CD4-positive, alpha-beta T cell treated with Interleukin-17A for 4 hours (primary cell): ENCODE data around the gene METTL18.

Source experiments
- DNase-seq: peaks from one replicate; pipeline ENCODE4 v3.0.0-alpha.2; 2020; ENCODE audit warnings: mixed read lengths

METTL18 gene

DNA sequence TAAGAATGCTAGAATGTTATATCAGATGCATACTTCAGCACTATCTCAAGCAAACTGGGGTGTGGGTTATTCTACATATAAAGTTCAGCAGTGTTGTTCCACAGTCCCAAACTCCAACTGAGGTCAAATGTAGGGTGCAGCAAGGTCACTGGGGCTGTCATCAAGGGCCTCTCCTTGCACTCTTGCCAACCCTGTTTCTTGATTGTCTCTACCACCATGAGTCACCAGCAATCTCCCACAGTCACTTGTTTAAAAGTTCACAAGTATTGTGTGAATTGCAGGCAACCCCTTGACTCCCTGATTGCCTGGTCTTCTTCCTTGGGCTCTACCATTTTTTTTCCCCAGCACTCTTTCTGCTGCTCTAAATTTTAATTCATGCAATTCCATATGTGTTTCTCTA is 10.6 kb downstream of the METTL18 start:
- no peak for DNase-seq

DNA sequence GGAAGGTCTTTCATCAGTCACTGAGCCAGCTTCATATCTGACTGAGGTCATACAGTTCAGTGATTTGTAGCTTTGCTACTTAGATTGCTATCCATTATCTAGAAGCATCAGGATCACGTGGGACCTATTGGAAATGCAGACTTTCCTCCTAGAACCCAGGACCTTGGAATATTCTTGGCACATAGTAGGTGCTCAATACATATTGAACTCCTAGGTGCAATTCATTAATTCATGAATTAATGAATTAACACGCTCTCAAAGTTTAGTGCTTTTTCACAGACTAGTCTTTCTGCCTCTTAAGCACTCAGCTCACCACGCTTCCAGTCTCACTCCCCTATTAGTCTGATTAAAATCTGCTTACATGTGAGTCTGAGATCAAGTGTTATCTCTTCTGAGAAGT is 12.1 kb downstream of the METTL18 start:
- DNase-seq: no peak

DNA sequence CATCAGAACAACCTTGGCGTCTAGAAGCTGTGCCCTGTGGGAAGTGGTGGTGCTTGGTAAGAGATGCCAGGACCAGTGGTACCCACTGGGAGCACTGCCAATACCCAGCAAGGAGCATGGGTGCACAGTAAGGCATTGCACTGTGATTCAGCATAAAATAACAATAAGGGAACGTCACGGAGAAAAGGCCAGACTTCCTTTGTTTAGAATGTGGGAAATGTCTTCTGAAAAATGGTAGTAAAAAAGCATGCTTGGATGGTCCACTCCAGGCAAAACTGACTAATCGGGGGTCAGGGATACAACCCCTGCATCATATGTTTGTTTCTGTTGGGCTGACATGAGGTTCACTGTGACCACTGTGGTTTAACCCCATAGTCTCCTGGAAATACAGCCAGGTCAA is 14.7 kb downstream of the METTL18 start:
- no peak for DNase-seq

DNA sequence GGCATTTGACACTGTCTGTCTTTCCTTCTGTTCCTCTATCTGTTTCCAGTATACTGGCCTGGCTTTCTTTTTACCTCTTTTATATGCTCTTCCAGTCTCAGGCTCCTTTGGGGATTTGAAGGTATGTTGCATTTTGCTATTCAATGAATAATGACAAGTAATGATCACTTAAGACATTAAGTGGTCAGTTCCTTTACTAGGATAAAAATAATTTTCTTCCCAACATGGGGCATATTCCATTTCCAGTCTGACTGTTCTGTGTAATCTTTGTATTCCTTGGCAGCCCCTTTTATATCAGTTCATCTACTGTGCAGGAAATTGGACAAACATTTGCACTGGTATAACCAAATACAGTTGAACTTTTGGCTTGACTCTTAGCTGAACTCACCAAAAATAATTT is 15.6 kb downstream of the METTL18 start:
- DNase-seq: no peak

DNA sequence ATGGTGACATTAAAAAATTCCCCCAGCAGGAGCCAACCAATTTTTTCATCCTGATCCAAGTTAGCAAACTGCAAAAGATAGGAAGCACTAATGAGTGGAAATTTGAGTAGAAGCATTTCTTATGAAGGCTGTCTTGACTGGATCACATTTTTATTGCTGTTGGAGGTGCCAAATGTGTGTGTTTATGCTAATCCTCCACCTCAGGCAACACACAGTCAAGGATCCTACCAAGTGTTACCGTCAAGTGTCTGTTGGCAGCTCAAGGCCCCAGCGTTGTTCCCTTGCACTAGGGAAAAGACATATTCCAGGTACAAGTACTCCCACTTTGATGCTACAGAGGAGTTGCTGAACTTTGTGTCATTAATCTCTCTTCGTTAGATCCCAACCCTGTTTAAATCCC is 18.3 kb downstream of the METTL18 start:
- DNase-seq: no peak

DNA sequence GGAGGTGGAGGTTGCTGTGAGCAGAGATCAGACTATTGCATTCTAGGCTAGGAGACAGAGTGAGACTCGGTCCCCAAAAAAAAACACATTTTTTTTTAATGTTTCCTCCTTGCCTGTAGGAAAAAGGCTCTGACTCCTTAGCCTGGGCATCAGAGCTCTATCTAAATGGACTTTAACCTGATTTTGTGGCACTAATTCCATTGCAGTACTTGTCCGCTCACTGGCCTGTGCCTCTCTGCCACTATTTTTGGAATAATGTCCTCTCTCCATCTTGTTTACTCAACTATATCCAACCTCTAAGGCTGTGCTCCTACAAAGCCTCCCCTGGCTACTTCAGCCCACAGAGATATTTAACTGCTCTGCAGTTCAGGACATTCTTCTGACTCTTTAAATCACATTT is 26.5 kb downstream of the METTL18 start:
- DNase-seq: no peak

DNA sequence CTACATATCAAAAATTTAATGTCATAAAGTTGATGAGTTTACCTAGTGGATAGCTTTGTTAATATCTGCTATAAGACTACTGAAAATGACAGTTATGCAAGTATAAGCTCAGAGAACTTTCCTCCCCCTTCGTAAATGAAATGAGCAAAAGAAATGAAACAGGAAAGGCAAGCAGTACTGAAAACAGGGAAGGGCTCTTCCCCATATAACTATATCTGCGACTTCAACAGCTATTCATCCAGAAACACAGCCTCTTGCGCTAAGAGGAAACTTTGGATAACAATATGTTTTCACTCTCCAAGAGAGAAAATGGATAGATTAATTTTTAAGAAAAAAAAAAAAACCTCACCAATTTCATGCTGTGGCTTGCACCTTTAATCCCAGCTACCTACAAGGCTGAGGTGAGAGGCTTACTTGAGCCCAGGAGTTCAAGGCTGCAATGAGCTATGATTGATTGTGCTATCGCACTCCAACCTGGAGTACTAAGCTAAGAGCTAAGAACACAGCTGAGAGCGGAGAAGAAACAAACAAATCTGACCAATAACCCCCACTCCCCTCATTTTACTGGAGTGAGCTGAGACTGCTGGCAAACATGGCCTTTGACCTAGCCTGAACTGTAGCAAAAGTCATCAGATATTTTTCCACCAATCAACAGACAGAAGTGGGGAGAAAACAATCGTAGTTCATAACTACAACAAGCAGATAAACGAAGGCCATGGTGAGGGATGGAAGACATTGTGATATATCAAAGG is 29.0 kb downstream of the METTL18 start:
- DNase-seq: no peak

DNA sequence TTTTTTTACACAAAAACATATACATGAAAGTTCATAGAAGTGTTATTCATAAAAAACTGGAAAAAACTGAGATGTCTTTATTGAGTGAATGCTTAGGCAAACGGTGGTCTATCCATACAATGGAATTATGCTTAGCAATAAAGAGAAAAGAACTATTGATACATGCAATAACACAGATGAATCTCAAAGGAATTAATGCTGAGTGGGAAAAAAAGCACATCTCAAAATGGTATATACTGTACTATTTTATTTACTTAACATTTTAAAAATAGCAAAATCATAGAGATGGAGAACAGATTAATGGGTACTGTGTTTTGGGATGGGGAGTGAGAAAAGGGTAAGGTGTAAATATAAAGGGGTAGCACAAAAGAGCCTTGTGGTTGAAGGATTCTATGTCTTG is 29.8 kb downstream of the METTL18 start:
- no peak for DNase-seq

DNA sequence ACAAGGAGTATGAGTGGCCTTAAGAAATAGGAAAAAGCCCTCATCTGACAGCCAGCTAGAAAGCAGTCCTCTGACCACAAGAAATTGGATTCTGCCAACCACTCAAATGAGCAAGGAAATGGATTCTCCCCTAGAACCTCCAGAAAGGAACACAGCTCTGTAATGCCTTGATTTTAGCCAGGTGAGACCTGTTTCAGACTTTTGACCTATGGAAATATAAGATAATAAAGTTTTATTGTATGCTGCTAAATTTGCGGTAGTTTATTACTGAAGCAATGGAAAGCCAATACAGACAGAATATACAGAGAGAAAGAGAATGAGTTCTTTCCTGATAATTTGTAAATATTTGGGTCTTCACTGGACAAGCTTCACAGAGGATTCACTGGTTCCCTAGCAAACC is 32.0 kb downstream of the METTL18 start:
- DNase-seq: no peak

DNA sequence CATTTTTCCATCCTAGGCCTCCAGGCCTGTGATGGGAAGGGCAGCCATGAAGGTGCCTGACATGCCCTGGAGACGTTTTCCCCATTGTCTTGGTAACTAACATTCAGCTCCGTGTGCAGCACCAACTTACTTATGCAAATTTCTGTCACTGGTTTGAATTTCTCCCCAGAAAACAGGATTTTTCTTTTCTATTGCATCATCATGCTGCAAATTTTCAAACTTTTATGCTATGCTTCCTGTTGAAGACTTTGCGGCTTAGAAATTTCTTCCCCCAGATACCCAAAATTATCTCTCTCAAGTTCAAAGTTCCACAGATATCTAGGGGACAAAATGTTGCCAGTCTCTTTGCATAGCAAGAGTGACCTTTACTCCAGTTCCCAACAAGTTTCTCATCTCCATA is 35.7 kb downstream of the METTL18 start:
- DNase-seq: no peak

DNA sequence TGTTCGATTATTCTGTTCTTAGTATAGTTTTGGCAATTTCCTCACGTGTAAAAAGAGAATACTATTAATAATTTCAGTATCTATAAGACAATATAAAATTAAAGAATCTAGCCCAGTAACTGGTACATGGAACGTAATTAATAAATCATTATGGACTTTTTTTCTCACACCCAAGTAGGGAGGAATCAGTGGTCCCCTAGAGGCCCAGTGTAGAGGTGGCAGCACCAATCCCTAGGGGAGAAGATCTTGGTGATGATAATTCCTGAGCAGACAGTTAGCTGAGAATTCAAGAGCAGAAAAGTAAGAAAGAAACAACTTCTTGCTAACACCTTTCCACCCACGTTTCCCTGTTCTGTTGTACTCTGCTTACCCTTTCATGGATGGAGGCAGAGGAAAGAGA is 41.2 kb downstream of the METTL18 start:
- DNase-seq: no peak

DNA sequence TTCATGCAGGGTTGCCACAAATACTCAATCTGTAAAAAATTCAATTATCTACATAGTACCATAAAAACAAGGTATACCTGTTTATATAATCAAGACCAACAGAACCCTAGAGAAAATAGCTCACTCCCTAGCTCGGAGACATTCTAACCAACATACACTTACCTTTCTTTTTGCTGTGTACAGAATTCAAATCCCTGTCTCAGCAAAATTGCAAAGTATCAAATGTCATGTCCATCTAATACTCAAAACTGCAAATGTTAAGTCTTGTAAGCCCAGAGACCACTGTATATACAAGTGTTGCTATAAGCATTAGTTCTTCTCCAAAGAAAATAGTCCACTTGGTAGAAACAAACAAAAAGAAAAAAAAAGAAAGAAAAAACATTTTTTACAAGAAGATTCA is 44.7 kb downstream of the METTL18 start:
- no peak for DNase-seq

DNA sequence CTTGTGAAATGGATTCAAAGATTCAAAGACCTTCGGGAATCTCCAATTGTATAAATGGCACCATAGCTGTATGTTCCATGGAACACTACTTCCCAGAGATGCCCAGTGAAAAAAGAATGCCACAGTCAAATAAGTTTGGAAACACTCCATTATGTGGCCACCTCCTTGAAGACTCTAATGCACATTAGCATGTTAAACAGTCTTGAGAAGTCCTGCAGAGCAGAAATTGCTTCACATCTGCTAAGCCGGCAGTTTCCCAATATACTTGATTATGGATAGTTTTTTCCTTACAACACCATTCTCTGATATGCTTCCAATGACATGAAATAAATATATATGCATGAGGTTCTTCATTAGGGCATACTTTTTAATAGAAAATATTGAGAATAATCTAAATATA is 48.2 kb downstream of the METTL18 start:
- no peak for DNase-seq

DNA sequence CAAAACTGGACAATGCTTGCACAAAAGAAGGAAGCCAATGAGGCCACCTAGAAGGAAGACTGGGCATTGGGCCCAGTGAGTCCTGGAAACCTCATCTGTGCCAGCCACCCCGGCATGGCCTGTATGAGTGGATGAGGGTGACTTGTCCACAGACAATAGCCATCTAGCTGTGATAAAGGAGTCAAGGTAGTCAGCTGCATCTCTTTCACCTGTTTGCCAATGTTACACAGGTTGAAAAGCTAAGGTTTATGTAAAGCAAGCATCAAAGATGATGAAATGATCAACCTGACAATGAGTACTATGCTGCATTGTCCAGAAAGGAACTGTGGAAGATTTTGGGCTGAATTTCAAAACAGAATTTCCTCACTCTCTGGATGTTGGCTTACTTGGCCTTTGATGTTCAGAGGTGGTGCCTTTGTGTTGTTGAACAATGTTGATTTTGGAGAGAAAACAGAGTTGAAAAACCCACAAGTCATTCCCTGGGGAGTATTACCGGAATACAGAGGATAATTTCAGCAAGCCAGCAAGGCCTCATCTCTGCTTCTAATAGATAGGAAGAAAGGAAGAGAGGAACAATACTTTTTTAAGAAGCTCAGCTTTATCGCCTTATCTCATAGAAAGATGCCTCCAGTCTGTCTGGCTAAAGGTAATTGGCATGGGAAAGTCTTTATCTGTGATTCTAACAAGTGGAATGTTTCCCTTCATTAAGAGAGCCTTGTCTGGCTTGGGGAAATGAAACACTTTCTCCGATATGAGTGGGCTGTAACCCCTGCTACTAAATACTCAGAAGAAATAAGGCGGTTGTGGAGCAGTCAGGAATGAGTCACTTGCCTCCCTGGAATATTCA is 49.5 kb downstream of the METTL18 start:
- DNase-seq: no peak
